Esophagus (tissue), 2 donors: ENCODE data around the gene SLC3A2. TPM values are rescaled to one million over a fixed set of nuclear protein-coding genes. Genes with fewer than 3 reads are reported as not detected.

ENCODE experiments used
- H3K27ac ChIP-seq, 2 donors: one replicate each; pipeline ENCODE4 v1.5.1; 2013; ENCODE audit warnings: low read depth in 2 of 2, mild to moderate bottlenecking in 2 of 2, inconsistent platforms in 1 of 2, low read length in 1 of 2, moderate library complexity in 1 of 2
- H3K27me3 ChIP-seq, 2 donors: one replicate each; pipeline ENCODE4 v1.6.1; 2013; ENCODE audit warnings: low read length in 2 of 2, control low read depth in 1 of 2, mild to moderate bottlenecking in 1 of 2; ENCODE audit not compliant: insufficient read depth in 2 of 2, control insufficient read depth in 1 of 2
- H3K36me3 ChIP-seq, 2 donors: one replicate each; pipeline ENCODE4 v1.6.1; 2013; ENCODE audit warnings: low read length in 1 of 2; ENCODE audit not compliant: control insufficient read depth in 2 of 2, insufficient read depth in 2 of 2
- H3K4me1 ChIP-seq, 2 donors: one replicate each; pipeline ENCODE4 v1.6.1; 2013; ENCODE audit warnings: low read length in 1 of 2; ENCODE audit not compliant: control insufficient read depth in 2 of 2, insufficient read depth in 2 of 2
- H3K4me3 ChIP-seq, 2 donors: one replicate each; pipeline ENCODE4 v1.5.1; 2013; ENCODE audit warnings: low read length in 2 of 2, mild to moderate bottlenecking in 2 of 2, low read depth in 1 of 2, moderate library complexity in 1 of 2
- H3K9me3 ChIP-seq, 2 donors: one replicate each; pipeline ENCODE4 v1.6.1; 2013; ENCODE audit warnings: mild to moderate bottlenecking in 2 of 2, low read depth in 1 of 2, low read length in 1 of 2, moderate library complexity in 1 of 2; ENCODE audit not compliant: control insufficient read depth in 2 of 2, insufficient read depth in 1 of 2
- WGBS, 2 donors: extraction: QIAGEN DNeasy Blood & Tissue Kit; methylation state at CpG; one replicate each; pipeline ENCODE4 v1.1.7; 2013; 5-methylcytosine and 5-hydroxymethylcytosine counted together
- polyA plus RNA-seq, 2 donors: library from polyadenylated mRNA; stranded (reverse); fragments of 200-250 nt; gene quantifications; one replicate each; pipeline ENCODE4 v1.2.3, GENCODE V29; 2013
- donor health status: healthy with polysubstance abuse.
- donor health status: Bipolar disorder and iron deficiency.

The SLC3A2 gene
- polyA plus RNA-seq, 2 donors: 90.5 to 146 TPM

DNA sequence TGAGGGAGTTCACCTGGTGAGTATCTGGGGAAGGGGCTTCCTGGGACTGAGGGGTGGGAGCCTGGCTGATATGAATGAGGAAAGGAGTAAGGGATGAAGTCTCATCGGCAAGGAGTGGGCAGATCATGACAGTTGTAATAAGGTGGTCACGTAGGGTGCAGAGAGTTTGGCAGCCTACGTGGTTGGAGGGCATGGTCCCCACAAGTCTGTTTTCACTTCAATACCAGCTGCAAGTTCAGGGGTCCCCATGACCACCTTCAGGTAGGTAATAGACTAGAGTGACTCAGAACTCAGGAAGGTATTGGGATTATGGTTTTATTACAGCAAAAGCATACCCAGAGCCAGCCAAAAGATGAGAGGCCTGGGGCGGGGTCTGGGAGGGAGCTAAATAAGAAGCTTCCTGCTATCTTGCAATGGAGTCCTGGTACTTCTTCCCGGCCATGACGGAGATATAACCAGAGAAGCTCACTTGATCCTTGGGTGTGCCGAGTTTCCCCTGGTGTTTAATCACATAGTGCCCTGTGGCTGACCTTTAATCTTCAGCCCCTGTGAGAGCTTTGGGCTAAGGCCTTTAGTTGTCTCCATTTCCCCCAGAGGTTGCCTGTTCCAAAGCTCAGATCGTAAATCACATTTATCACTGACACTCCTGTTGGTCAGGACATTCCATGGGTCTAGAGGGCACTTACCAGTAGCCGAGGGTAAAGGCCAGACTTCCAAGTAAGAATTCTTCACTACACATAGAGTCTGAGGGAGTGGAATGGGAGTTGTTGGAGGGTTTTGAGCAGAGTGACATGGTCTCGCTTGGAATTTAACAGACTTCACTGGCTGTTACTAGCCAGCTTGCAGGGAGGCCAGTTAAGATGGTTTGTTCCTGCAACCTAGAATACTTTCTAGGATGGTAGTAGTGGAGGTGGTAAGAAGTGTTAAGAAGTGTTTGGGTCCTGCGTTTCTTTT lies 9.1 kb downstream of the SLC3A2 start:
- Histone ChIP-seq H3K4me3 (no peak overlapping the region), H3K27ac (no peak overlapping the region), H3K4me1 (peaks cover 0 to 2% of the 10 kb centered on the region in 2 donors), H3K27me3 (no peaks in the 10 kb centered on the region), H3K9me3 (no peaks in the 10 kb centered on the region), H3K36me3 (peaks cover 19 to 41% of the 10 kb centered on the region in 2 donors)
- WGBS, 2 donors: 64 to 70% methylated on average over 11 of the region's 11 CpGs

GRCh38 chr11:62892077-62892922 lies 11.6 kb downstream of the SLC3A2 start:
- H3K4me3 ChIP-seq: no peak overlapping the region
- WGBS, 2 donors: 87 to 90% methylated on average over 10 of the region's 10 CpGs
- H3K9me3 ChIP-seq: no peaks in the 10 kb centered on the region
- H3K4me1 ChIP-seq: peaks cover 0 to 2% of the 10 kb centered on the region in 2 donors
- no peak overlapping the region for H3K27ac ChIP-seq
- no peaks in the 10 kb centered on the region for H3K27me3 ChIP-seq
- H3K36me3 ChIP-seq: peaks cover 11 to 17% of the 10 kb centered on the region in 2 donors

DNA sequence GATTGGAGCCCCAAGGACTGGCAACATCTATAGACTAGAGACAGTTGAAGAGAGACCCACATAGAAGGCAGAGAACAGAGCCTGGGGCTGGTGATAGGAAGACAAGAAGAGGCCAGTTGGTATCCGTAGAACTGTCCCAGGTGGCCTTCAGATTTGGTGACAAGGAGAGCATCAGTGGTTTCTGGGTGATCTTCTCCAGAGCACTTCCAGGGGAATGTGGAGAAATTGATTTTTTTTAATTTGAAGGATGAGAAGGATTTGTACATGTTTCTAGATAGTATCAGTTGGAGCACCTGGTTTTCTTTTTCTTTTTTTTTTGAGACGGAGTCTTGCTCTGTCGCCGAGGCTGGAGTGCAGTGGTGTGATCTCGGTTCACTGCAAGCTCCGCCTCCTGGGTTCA lies 14.8 kb downstream of the SLC3A2 start:
- 70 to 76% methylated on average over 6 of the region's 6 CpGs for WGBS, 2 donors

GRCh38 chr11:62896049-62896448 lies 15.4 kb downstream of the SLC3A2 start:
- no peaks in the 10 kb centered on the region for H3K4me1 ChIP-seq
- H3K27me3 ChIP-seq: no peaks in the 10 kb centered on the region
- H3K27ac ChIP-seq: no peak overlapping the region
- WGBS, 2 donors: 38 to 55% methylated on average over 10 of the region's 10 CpGs
- H3K36me3 ChIP-seq: no peaks in the 10 kb centered on the region
- no peak overlapping the region for H3K4me3 ChIP-seq
- no peaks in the 10 kb centered on the region for H3K9me3 ChIP-seq

More for the DNA sequence above, 14.8 kb downstream of the SLC3A2 start:
- Histone ChIP-seq H3K4me1 (no peaks in the 10 kb centered on the region), H3K27ac (no peak overlapping the region), H3K4me3 (no peak overlapping the region), H3K36me3 (no peaks in the 10 kb centered on the region), H3K27me3 (no peaks in the 10 kb centered on the region), H3K9me3 (no peaks in the 10 kb centered on the region)

DNA sequence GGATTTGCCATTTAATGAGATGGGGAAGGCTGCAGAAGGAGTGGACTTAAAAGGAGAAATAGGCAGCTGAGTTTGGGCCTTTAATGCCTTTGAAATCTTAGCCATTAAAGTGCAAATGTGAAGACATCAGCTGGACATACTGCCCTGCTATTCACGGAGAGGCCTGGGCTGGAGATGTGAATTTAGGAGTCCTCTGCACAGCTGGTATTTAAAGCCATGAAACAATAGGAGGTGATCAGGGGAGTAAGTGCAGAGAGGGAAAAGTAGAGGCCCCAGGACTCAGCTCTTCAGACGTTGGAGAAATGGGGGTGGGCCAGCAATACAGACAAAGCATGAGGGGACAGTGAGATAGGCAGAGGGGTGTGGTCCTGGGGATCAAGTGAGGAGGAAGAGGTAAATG lies 16.6 kb downstream of the SLC3A2 start:
- H3K27me3 ChIP-seq: no peaks in the 10 kb centered on the region
- no peak overlapping the region for H3K27ac ChIP-seq
- no peak overlapping the region for H3K4me3 ChIP-seq
- no peaks in the 10 kb centered on the region for H3K9me3 ChIP-seq
- H3K36me3 ChIP-seq: no peaks in the 10 kb centered on the region
- 49 to 50% methylated on average over 2 of the region's 2 CpGs for WGBS, 2 donors
- H3K4me1 ChIP-seq: no peaks in the 10 kb centered on the region

DNA sequence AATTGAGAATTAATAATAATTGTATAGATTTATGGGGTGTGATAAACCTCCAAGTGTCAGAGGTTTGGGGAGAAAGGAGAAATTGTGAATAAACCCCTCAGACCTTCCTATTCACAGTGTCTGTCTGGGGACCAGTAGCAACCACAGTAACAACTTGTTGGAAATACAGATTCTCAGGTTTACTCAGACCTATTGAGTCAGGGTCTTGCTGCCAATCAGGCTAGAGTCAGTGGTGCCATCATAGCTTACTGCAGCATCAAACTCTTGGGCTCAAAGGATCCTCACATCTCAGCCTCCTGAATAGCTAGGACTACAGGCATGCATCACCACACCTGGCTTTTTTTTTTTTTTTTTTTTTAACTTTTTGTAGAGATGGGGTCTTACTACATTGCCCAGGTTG lies 17.3 kb downstream of the SLC3A2 start:
- Histone ChIP-seq H3K27ac (no peak overlapping the region), H3K36me3 (no peaks in the 10 kb centered on the region), H3K9me3 (no peaks in the 10 kb centered on the region), H3K4me1 (no peaks in the 10 kb centered on the region), H3K4me3 (no peak overlapping the region), H3K27me3 (no peaks in the 10 kb centered on the region)

DNA sequence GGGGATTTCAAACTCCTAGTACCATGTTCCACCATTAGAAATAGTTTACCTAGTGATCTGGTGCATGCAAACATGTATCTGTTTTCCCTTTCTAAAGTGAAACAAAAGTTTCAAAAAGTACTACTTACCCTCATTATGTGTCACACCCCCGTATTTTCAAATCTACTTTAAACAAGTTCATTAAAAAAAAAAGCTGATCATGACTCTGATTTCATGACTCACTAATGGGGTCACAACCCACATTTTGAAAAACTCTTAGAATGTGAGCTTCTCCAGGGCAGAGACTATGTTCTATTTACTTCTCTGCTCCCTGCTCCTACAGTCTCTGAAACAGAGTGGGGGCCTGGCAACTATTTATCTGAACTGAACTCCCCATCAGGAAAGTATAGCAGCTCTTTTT lies 22.2 kb downstream of the SLC3A2 start:
- WGBS, 2 donors: 18 to 29% methylated on average over 1 of the region's 1 CpG
- no peaks in the 10 kb centered on the region for H3K27me3 ChIP-seq
- no peaks in the 10 kb centered on the region for H3K9me3 ChIP-seq
- H3K4me1 ChIP-seq: no peaks in the 10 kb centered on the region
- H3K27ac ChIP-seq: no peak overlapping the region
- no peak overlapping the region for H3K4me3 ChIP-seq
- H3K36me3 ChIP-seq: no peaks in the 10 kb centered on the region

GRCh38 chr11:62905296-62905695 lies 24.6 kb downstream of the SLC3A2 start:
- Histone ChIP-seq H3K27ac (no peak overlapping the region), H3K4me3 (no peak overlapping the region), H3K9me3 (no peaks in the 10 kb centered on the region), H3K4me1 (peaks cover 0 to 7% of the 10 kb centered on the region in 2 donors), H3K36me3 (no peaks in the 10 kb centered on the region), H3K27me3 (no peaks in the 10 kb centered on the region)
- 18 to 27% methylated on average over 3 of the region's 3 CpGs for WGBS, 2 donors

DNA sequence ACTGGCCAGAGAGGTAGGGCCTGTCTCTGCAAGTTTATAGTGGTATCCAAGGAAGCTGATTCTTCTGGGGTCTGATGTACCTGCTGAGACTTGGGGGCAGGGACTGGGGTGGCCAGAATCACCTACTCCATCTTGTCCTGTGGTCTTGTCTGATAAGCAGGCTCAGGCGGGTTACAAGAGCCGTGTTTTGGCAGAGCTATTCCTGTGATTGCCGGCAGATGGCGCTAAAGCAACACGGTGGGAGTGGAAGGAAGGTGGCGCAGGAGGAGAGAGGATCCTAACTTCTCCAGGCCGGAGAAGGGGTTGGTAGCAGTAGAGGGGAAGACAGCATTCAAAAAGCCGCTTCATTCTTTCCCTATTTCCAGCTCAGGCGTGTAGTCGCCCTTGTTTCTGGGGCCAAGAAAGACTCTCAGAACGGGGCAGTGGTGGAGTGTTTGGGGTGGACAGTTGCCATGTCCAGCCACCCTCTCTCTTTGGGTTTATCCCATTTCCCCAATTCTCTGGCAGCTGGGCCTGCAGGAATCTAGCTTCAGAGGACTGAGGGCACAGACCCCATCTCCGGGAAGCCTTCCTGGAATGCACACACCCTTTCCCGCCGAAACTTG lies 25.3 kb downstream of the SLC3A2 start:
- no peak overlapping the region for H3K4me3 ChIP-seq
- H3K27me3 ChIP-seq: no peaks in the 10 kb centered on the region
- H3K4me1 ChIP-seq: peaks cover 0 to 7% of the 10 kb centered on the region in 2 donors
- WGBS, 2 donors: 18 to 19% methylated on average over 13 to 14 of the region's 14 CpGs
- H3K36me3 ChIP-seq: no peaks in the 10 kb centered on the region
- H3K27ac ChIP-seq: no peak overlapping the region
- H3K9me3 ChIP-seq: no peaks in the 10 kb centered on the region
